Neural progenitor cell (in vitro differentiated cells): ENCODE measurements around the gene ALDOB. TPM values are rescaled to one million over a fixed set of nuclear protein-coding genes. Genes with fewer than 3 reads are reported as not detected.

Experiments used
- DNase-seq: peaks from one replicate; pipeline ENCODE4 v3.0.0-alpha.2; 2016; ENCODE audit warnings: low spot score
- H2AFZ ChIP-seq: fragments of 200-600 bp; sonication (generic); replicated peaks from 2 replicates; pipeline ENCODE4 v1.6.1; 2016; ENCODE audit warnings: antibody characterized with exemption
- H3F3A ChIP-seq: fragments of 200-600 bp; sonication (generic); 2 replicates; pipeline ENCODE4 v1.6.1; 2016; ENCODE audit warnings: antibody characterized with exemption, low read depth
- H3K27ac ChIP-seq: fragments of 200-600 bp; sonication (generic); 2 replicates; pipeline ENCODE4 v1.5.1; 2016; ENCODE audit warnings: mild to moderate bottlenecking
- H3K27me3 ChIP-seq: fragments of 200-600 bp; sonication (generic); 2 replicates; pipeline ENCODE4 v1.6.1; 2016; ENCODE audit warnings: mild to moderate bottlenecking, moderate library complexity
- H3K36me3 ChIP-seq: fragments of 200-600 bp; sonication (generic); 2 replicates; pipeline ENCODE4 v1.5.1; 2016
- H3K4me1 ChIP-seq: fragments of 200-600 bp; sonication (generic); 2 replicates; pipeline ENCODE4 v1.6.1; 2016; ENCODE audit warnings: mixed run types
- H3K4me2 ChIP-seq: fragments of 200-600 bp; sonication (generic); 2 replicates; pipeline ENCODE4 v1.6.1; 2016
- H3K4me3 ChIP-seq: fragments of 200-600 bp; sonication (generic); 2 replicates; pipeline ENCODE4 v1.5.1; 2016
- H3K79me2 ChIP-seq: fragments of 200-600 bp; sonication (generic); 2 replicates; pipeline ENCODE4 v1.6.1; 2016; ENCODE audit warnings: low read depth
- H3K9ac ChIP-seq: fragments of 200-600 bp; sonication (generic); 2 replicates; pipeline ENCODE4 v1.6.1; 2016
- H3K9me3 ChIP-seq: fragments of 200-600 bp; sonication (generic); 2 replicates; pipeline ENCODE4 v1.5.1; 2016; ENCODE audit warnings: low read depth
- H4K20me1 ChIP-seq: fragments of 200-600 bp; sonication (generic); 2 replicates; pipeline ENCODE4 v1.6.1; 2016; ENCODE audit warnings: low read depth
- H3K27ac Mint-ChIP-seq: 3 replicates; pipeline ENCODE4 v1.8.0; 2021; ENCODE audit warnings: mixed read lengths
- H3K27me3 Mint-ChIP-seq: 2 replicates; pipeline ENCODE4 v1.8.0; 2022; ENCODE audit warnings: low read depth, mild to moderate bottlenecking, inconsistent platforms, moderate library complexity, mixed read lengths; ENCODE audit not compliant: insufficient read depth
- H3K36me3 Mint-ChIP-seq: 3 replicates; pipeline ENCODE4 v1.8.0; 2021; ENCODE audit warnings: mixed read lengths
- H3K4me1 Mint-ChIP-seq: 3 replicates; pipeline ENCODE4 v1.8.0; 2021; ENCODE audit warnings: mixed read lengths
- H3K4me3 Mint-ChIP-seq: 3 replicates; pipeline ENCODE4 v1.8.0; 2021; ENCODE audit warnings: mild to moderate bottlenecking, moderate library complexity, mixed read lengths
- H3K9me3 Mint-ChIP-seq: 3 replicates; pipeline ENCODE4 v1.8.0; 2020; ENCODE audit warnings: mixed read lengths
- CTCF ChIP-seq: fragments of 200-600 bp; sonication (generic); IDR thresholded peaks from 2 replicates; pipeline ENCODE4 v1.5.1; 2017; ENCODE audit warnings: antibody characterized with exemption, mild to moderate bottlenecking
- EZH2 ChIP-seq: fragments of 200-600 bp; sonication (generic); IDR thresholded peaks from 2 replicates; pipeline ENCODE4 v1.6.1; 2017; ENCODE audit warnings: antibody characterized with exemption, mild to moderate bottlenecking, moderate library complexity
- EZH2phosphoT487 ChIP-seq: fragments of 200-600 bp; sonication (generic); IDR thresholded peaks from 2 replicates; pipeline ENCODE4 v1.6.1; 2017; ENCODE audit warnings: antibody characterized with exemption
- total RNA-seq: library from RNA; depleted of rRNA; stranded (reverse); fragments of >200 nt; gene quantifications from 2 replicates; pipeline ENCODE4 v1.2.3, GENCODE V29; 2015; ENCODE audit warnings: low replicate concordance

ALDOB gene
- total RNA-seq, 1 donor from 2014 or later: not detected

GRCh38 chr9:101418518-101419430, 16.8 kb downstream of the ALDOB start:
- peaks cover 17% of the 10 kb centered on the region for H3K36me3 Mint-ChIP-seq
- H3K9me3 ChIP-seq: no peaks in the 10 kb centered on the region
- DNase-seq: no peak
- no peaks in the 10 kb centered on the region for H3K4me1 Mint-ChIP-seq
- peaks cover 14% of the 10 kb centered on the region for H3K9me3 Mint-ChIP-seq
- no peaks in the 10 kb centered on the region for H3F3A ChIP-seq
- no peak overlapping the region for H3K4me3 ChIP-seq
- H3K79me2 ChIP-seq: no peaks in the 10 kb centered on the region
- no peaks in the 10 kb centered on the region for H4K20me1 ChIP-seq
- no peak overlapping the region for H2AFZ ChIP-seq
- TF ChIP-seq EZH2: no peak
- TF ChIP-seq EZH2phosphoT487: no peak
- no peak for TF ChIP-seq CTCF
- H3K4me3 Mint-ChIP-seq: no peak overlapping the region
- H3K27me3 ChIP-seq: no peaks in the 10 kb centered on the region
- H3K27ac Mint-ChIP-seq: no peak overlapping the region
- H3K4me1 ChIP-seq: no peaks in the 10 kb centered on the region
- H3K27ac ChIP-seq: no peak overlapping the region
- no peaks in the 10 kb centered on the region for H3K36me3 ChIP-seq
- H3K9ac ChIP-seq: no peak overlapping the region
- H3K27me3 Mint-ChIP-seq: peaks cover 3% of the 10 kb centered on the region
- H3K4me2 ChIP-seq: no peak overlapping the region

- H3K4me1 ChIP-seq: no peaks in the 10 kb centered on the region
- H3K4me2 ChIP-seq: no peak overlapping the region
- Mint-ChIP-seq H3K27ac (no peak overlapping the region), H3K9me3 (peaks cover 22% of the 10 kb centered on the region), H3K4me3 (no peak overlapping the region), H3K4me1 (no peaks in the 10 kb centered on the region), H3K36me3 (peaks cover 25% of the 10 kb centered on the region), H3K27me3 (peaks cover 3% of the 10 kb centered on the region)
- H3K9ac ChIP-seq: no peak overlapping the region
- H2AFZ ChIP-seq: no peak overlapping the region
- H3K27ac ChIP-seq: no peak overlapping the region
- H3K9me3 ChIP-seq: no peaks in the 10 kb centered on the region
- no peaks in the 10 kb centered on the region for H3K27me3 ChIP-seq
- no peaks in the 10 kb centered on the region for H4K20me1 ChIP-seq
- H3K36me3 ChIP-seq: no peaks in the 10 kb centered on the region
- no peaks in the 10 kb centered on the region for H3F3A ChIP-seq
- H3K79me2 ChIP-seq: no peaks in the 10 kb centered on the region
- no peak for DNase-seq
- H3K4me3 ChIP-seq: no peak overlapping the region
- TF ChIP-seq EZH2phosphoT487: no peak
- TF ChIP-seq EZH2: no peak
- TF ChIP-seq CTCF: no peak
Measured at GRCh38 chr9:101417977-101418376, 17.6 kb downstream of the ALDOB start.

- H4K20me1 ChIP-seq: no peaks in the 10 kb centered on the region
- peaks cover 3% of the 10 kb centered on the region for H3K9me3 ChIP-seq
- H3K27ac Mint-ChIP-seq: no peak overlapping the region
Measured at GRCh38 chr9:101417389-101417788, 18.2 kb downstream of the ALDOB start.

More at GRCh38 chr9:101417389-101417788, 18.2 kb downstream of the ALDOB start:
- Mint-ChIP-seq H3K4me3 (no peak overlapping the region), H3K27me3 (peaks cover 3% of the 10 kb centered on the region), H3K9me3 (peaks cover 27% of the 10 kb centered on the region), H3K36me3 (peaks cover 30% of the 10 kb centered on the region), H3K4me1 (no peaks in the 10 kb centered on the region)
- Histone ChIP-seq H3K79me2 (no peaks in the 10 kb centered on the region), H3K4me3 (no peak overlapping the region), H2AFZ (no peak overlapping the region), H3K9ac (no peak overlapping the region), H3K36me3 (no peaks in the 10 kb centered on the region), H3K4me2 (no peak overlapping the region), H3K4me1 (no peaks in the 10 kb centered on the region), H3K27me3 (no peaks in the 10 kb centered on the region), H3F3A (no peaks in the 10 kb centered on the region), H3K27ac (no peak overlapping the region)
- DNase-seq: no peak
- TF ChIP-seq EZH2 (no peak), CTCF (no peak), EZH2phosphoT487 (no peak)
